HepG2 (cell line): ENCODE results near the gene TXNRD1.

Experiments
- FOXA1 ChIP-seq, 2 experiments: fragments of 450-650 bp in 1 of 2; sonication (generic) in 1 of 2; formaldehyde crosslinking in 1 of 2; IDR thresholded peaks; 2 replicates each; pipeline versions ENCODE4 v1.4.0 to v1.6.1; 2016 to 2020; ENCODE audit warnings: missing genetic modification reagents in 1 of 2
- MXI1 ChIP-seq: IDR thresholded peaks from 3 replicates; pipeline ENCODE4 v1.6.1; 2012; ENCODE audit warnings: low read depth, low read length, inconsistent platforms, borderline replicate concordance
- PHF8 ChIP-seq: sonication (generic); formaldehyde crosslinking; IDR thresholded peaks from 2 replicates; pipeline ENCODE4 v1.5.0; 2020; ENCODE audit warnings: missing genetic modification reagents
- RELA ChIP-seq: sonication (generic); formaldehyde crosslinking; IDR thresholded peaks from 2 replicates; pipeline ENCODE4 v1.4.0; 2020; ENCODE audit warnings: missing genetic modification reagents
- SMAD1 ChIP-seq: sonication (generic); formaldehyde crosslinking; IDR thresholded peaks from 2 replicates; pipeline ENCODE4 v1.4.0; 2020; ENCODE audit warnings: missing genetic modification reagents, low read depth, mild to moderate bottlenecking, borderline replicate concordance
- ZFP36L1 ChIP-seq: sonication (generic); formaldehyde crosslinking; IDR thresholded peaks from 2 replicates; pipeline ENCODE4 v1.8.0; 2022; ENCODE audit warnings: mild to moderate bottlenecking, missing genetic modification reagents, moderate library complexity
- ZNF12 ChIP-seq: sonication (generic); formaldehyde crosslinking; IDR thresholded peaks from 2 replicates; pipeline ENCODE4 v1.5.0; 2020; ENCODE audit warnings: missing genetic modification reagents
- ZNF24 ChIP-seq: fragments of 450-650 bp; IDR thresholded peaks from 2 replicates; pipeline ENCODE4 v1.6.1; 2017; ENCODE audit warnings: antibody characterized with exemption, mild to moderate bottlenecking
- ZNF703 ChIP-seq: sonication (generic); formaldehyde crosslinking; IDR thresholded peaks from 2 replicates; pipeline ENCODE4 v1.5.1; 2020; ENCODE audit warnings: missing genetic modification reagents, mild to moderate bottlenecking, moderate library complexity, borderline replicate concordance
- TF ChIP-seq, protein P1 (sequence below): IDR thresholded peaks from 2 replicates; pipeline ENCODE4 v1.6.1; 2016; ENCODE audit warnings: control low read depth
- TF ChIP-seq, protein P2 (sequence below): sonication (generic); formaldehyde crosslinking; IDR thresholded peaks from 2 replicates; pipeline ENCODE4 v1.5.0; 2020; ENCODE audit warnings: mild to moderate bottlenecking, missing genetic modification reagents, moderate library complexity

DNA sequence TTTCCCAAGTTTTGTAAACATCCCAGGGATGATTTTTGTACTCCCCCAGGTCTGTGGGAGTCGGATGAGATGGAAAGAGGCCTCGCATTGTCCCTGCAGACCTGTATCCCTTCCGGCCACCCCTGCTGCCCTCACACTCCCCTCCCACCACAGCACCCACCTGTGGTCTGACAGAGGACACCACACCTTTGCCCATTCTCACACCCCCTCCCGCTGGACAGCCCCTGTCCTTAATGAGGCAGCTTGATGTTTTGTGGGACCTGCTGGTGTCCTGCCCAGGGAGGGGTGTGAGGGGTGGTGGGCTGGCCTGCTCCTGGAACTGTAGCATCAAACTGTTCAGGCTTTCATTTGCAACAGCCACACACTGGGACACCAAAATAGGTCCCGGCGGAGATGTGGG is 159.2 kb downstream of the TXNRD1 start:
- TF ChIP-seq, protein P1, sequence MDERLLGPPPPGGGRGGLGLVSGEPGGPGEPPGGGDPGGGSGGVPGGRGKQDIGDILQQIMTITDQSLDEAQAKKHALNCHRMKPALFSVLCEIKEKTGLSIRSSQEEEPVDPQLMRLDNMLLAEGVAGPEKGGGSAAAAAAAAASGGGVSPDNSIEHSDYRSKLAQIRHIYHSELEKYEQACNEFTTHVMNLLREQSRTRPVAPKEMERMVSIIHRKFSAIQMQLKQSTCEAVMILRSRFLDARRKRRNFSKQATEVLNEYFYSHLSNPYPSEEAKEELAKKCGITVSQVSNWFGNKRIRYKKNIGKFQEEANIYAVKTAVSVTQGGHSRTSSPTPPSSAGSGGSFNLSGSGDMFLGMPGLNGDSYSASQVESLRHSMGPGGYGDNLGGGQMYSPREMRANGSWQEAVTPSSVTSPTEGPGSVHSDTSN (CRISPR knock-in tag) = no peak
- TF ChIP-seq ZFP36L1 (CRISPR knock-in tag) (no peak), ZNF24 (no peak), RELA (CRISPR knock-in tag) (no peak), SMAD1 (CRISPR knock-in tag) (no peak), MXI1 (no peak), PHF8 (CRISPR knock-in tag) (no peak), ZNF12 (CRISPR knock-in tag) (no peak), FOXA1 (IDR thresholded peaks at IDR 0.05) (no peak), FOXA1 (CRISPR knock-in tag; IDR thresholded peaks at IDR 0.05) (no peak), ZNF703 (CRISPR knock-in tag) (no peak)
- TF ChIP-seq, protein P2, sequence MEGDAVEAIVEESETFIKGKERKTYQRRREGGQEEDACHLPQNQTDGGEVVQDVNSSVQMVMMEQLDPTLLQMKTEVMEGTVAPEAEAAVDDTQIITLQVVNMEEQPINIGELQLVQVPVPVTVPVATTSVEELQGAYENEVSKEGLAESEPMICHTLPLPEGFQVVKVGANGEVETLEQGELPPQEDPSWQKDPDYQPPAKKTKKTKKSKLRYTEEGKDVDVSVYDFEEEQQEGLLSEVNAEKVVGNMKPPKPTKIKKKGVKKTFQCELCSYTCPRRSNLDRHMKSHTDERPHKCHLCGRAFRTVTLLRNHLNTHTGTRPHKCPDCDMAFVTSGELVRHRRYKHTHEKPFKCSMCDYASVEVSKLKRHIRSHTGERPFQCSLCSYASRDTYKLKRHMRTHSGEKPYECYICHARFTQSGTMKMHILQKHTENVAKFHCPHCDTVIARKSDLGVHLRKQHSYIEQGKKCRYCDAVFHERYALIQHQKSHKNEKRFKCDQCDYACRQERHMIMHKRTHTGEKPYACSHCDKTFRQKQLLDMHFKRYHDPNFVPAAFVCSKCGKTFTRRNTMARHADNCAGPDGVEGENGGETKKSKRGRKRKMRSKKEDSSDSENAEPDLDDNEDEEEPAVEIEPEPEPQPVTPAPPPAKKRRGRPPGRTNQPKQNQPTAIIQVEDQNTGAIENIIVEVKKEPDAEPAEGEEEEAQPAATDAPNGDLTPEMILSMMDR (CRISPR knock-in tag) = no peak
